GM12875 (cell line): ENCODE data around the gene CYTH1.

Source experiments
- H3K4me3 ChIP-seq: one replicate; pipeline ENCODE4 v1.5.1; 2011; ENCODE audit warnings: low read depth, low read length, control low read depth
- TF ChIP-seq, protein P1 (sequence below): IDR thresholded peaks from 2 replicates; pipeline ENCODE4 v1.5.1; 2011; ENCODE audit warnings: low read depth, mild to moderate bottlenecking, control low read depth, inconsistent platforms, low read length, moderate library complexity, borderline replicate concordance; ENCODE audit not compliant: insufficient read depth

Gene CYTH1

DNA sequence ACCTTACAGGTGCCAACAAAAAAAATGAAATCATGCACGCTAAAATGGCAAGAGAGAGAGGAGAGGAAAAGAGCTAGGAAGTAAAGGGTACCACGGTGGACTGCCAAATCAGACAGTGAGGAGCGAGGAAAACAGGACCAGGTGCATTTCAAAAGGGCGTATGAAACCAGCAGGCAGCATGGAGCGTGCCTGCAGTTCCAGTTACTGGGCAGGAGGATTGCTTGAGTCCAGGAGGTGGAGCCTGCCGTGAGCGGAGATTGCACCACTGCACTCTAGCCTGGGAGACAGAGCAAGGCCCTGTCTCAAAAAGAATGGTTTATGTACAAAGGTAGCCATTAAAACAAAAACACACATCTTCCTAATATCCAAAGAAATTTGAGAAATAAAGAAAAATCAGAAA is 42.2 kb upstream of the CYTH1 start:
- TF ChIP-seq, protein P1, sequence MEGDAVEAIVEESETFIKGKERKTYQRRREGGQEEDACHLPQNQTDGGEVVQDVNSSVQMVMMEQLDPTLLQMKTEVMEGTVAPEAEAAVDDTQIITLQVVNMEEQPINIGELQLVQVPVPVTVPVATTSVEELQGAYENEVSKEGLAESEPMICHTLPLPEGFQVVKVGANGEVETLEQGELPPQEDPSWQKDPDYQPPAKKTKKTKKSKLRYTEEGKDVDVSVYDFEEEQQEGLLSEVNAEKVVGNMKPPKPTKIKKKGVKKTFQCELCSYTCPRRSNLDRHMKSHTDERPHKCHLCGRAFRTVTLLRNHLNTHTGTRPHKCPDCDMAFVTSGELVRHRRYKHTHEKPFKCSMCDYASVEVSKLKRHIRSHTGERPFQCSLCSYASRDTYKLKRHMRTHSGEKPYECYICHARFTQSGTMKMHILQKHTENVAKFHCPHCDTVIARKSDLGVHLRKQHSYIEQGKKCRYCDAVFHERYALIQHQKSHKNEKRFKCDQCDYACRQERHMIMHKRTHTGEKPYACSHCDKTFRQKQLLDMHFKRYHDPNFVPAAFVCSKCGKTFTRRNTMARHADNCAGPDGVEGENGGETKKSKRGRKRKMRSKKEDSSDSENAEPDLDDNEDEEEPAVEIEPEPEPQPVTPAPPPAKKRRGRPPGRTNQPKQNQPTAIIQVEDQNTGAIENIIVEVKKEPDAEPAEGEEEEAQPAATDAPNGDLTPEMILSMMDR = no peak
- H3K4me3 ChIP-seq = no peak overlapping the region

DNA sequence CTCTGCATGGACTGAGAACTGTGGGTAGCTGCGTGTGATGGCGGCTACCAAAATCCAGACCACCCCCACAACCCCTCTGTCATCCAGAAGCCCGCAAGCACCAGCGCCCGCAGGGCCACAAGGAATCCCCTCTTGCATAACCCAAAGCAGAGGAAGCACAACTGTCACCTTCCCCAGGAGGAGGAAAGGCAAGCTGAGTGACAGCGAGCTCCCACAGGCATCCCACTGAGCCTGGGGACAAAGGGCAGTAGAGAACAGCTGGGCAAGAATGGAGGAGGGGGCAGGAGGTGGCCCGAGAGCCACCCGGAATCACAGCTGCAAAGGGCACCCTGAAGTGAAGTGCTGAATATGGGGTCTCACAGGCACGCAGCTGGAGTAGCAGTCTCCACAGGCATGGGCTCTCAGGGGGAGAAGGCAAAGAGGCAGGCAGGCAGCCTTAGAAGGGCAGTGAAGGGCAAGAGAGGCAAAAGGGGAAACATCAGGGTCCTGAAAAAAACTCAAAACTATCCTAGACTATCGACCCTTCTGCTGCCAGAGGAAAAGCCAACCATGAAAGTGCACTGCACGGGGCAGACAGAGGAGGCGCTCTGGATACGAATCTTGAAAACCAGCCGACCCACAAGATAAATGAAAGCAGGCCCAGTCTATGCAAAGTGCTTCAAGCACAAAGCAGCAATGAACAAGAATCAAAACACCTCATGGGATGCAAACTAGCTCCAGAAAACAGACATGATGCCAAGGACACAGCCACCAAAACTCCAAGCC is 41.4 kb upstream of the CYTH1 start:
- TF ChIP-seq, protein P1 = peak; percentile 19; the same call in 1 of the 2 replicates
- no peak overlapping the region for H3K4me3 ChIP-seq

DNA sequence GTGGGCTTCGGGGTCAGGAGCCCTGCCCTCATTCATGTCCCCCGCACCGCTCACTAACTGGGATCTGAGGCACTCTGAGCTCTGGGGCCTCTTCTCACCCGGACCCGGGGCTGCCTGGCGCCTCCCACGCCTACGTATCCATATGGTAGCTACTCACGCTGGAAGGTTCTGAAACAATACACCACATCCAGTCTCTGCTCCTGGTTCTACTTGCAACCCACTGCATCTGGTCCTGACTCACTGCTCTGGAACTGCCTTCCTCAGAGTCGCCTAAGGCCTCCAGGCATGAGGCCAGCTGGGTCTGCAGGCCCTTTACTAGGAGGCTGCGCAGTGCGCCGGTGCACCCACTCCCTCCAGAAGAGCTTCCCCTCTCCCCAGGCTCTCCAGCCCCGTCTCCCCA is 40.5 kb upstream of the CYTH1 start:
- TF ChIP-seq, protein P1 = no peak
- no peak overlapping the region for H3K4me3 ChIP-seq

DNA sequence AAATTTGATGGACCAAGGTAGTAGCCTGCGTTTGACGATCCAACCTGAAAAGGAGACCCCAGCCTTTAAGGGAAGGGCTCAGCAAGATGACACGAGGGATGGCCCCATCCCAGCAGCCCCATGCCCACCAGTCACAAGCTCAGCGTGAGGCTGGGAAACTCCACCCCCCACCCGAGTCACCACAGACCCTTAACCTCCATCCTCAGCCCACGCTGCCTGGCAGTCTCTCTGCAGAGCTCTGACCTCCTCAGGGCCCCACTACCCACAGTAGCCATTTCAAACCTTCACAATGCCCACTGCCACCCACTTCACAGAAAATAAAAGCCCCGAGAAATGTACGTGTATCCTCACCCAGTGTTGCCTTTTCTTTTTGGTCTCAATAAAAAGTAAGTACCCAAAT is 39.9 kb upstream of the CYTH1 start:
- TF ChIP-seq, protein P1 = no peak
- no peak overlapping the region for H3K4me3 ChIP-seq

DNA sequence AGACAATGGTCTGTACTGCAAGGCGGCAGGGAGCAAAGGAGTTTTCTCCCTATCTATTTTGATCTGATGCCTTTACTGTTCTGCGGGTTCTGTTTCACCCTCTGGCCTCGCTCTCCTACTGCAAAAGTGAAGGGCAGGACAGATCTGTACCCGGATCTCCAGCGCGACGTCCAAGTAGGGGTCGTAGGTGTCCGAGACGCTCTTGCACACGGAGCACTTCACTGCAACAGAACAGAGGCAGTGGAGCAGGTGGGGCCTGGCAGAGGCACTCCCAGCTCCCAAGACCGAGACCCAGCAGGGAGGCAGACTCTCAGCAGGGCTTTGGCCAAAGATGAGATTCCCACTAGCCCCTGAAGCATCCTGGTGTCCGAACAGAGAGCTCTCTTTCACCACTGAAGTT is 38.8 kb upstream of the CYTH1 start:
- H3K4me3 ChIP-seq = no peak overlapping the region
- TF ChIP-seq, protein P1 = no peak

DNA sequence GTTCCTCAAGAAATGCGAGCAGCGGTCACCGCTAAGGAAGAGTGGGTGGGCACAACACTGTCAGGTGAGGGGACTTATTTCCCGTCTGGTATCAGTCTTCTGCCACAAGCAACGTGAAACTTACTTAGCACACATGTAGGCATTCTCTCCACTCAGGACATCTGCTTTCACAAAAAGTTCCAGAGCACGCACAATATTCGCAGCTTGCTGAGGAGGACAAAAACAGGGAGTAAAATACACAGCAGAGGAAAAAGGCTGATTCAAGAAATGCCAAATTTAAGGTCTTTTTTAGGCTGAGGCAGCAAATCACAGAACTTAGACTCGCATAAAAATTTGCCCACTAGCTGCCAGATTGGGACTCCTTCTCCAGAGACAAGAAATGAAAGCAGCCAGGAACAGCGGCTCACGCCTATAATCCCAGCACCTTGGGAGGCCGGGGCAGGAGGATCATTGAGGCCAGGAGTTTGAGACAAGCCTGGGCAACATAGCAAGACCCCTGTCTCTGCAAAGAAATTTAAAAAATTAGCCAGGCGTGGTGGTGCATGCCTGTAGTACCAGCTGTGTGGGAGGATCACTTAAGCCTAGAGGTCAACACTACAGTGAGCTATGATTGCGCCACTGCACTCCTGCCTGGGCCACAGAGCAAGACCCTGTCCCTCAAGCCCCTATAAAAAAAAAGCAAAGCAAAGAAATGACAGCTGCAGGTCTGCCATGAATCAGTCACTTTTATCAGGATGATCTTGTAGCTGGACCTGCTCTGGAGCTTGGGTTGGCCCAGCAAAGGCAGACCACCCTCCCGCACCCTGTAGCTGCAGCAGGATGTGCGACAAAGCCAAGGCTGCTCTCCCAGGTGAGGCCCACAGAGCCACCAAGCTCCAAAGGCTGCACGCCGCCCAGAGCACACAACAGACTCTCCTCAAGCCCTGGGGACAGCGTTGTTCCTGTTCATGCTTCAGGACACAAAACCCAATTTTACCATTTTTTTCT is 38.0 kb upstream of the CYTH1 start:
- H3K4me3 ChIP-seq = no peak overlapping the region
- TF ChIP-seq, protein P1 = no peak

DNA sequence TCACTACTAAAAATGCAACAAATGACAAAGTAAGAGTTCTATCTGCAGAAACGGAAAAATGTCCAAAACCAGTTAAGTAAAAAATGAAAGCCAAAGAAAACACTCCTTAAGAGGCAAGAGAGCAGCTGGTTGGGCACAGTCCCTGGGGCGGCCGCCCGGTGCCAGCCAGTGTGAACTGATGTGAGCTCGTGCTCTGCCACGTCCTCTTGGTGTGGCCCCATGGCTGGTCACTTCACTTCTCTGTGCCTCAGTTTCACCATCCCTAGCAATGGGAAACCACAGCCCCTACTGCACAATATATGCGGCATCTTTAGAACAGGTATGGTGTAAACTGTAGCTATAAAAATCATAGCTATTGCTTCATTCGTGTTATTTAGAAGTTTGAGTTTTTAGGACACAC is 37.3 kb upstream of the CYTH1 start:
- TF ChIP-seq, protein P1 = no peak
- H3K4me3 ChIP-seq = no peak overlapping the region
